ENCODE measurements around the gene GRIN3B.
"Not testable (repeated sequence)": the region's sequence is repeated elsewhere in the genome, so short reads cannot be mapped to it uniquely, and the experiment has no call there.

GRIN3B gene

GRCh38 chr19:1019616-1019961 is 19.4 kb downstream of the GRIN3B start:
- no peak for DNase-seq

DNA sequence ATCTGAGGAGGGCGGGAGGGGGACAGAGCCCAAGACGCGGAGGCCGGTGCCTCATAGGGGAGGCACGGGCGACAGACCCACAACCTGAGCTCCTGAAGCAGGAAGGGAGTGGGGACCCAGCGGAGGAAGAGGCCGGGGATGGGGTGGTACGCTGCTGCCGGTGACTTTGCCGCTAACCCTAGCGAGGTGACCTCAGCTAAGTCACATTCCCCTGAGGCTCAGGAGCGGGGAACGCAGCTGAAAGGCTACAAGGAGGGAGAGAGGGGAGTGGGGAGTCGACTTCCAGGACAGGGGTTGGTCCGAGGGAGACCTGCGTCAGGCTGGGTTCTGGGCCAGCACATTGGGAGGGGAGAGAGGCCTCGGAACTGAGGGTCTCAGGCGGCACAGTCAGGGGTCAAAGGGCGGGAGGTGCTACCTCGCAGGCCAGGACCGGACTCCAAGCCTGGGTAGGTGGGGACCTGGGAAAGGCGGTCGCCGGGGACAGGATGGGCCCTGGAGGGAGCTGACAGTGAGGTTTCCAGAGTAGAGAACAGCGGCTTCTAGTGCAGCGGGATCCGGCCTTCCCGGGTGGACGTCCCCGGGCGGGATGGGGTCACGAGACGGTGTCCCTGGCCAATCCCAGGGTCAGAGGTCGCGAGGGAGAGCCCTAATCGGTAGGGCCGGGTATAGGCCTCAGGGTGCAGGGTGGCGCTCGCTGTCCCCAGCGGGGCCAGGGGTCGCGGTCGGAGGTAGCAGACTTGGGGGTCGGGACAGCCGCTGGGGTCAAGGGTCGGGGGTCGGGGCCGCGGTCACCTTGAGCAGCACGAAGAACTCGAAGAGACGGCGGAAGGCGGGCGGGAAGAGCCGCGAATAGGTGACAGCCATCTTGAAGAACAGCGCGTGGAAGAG is 20.0 kb downstream of the GRIN3B start:
- DNase-seq (peak; percentile 40), ATAC-seq (no peak)

More at GRCh38 chr19:1019616-1019961, 19.4 kb downstream of the GRIN3B start:
- no peak for ATAC-seq

- ATAC-seq (peak; percentile 94), DNase-seq (peak; percentile 98)
Measured at GRCh38 chr19:1020868-1021425, 20.7 kb downstream of the GRIN3B start, which contains the start of gene TMEM259. Gene TMEM259, minus strand, starts transcription at chr19:1021123. Its CDS starts 127 bp downstream, at chr19:1020996.

- DNase-seq, ATAC-seq: not testable (repeated sequence)
Measured at GRCh38 chr19:1023883-1024188, 23.6 kb downstream of the GRIN3B start.

- DNase-seq, ATAC-seq: not testable (repeated sequence)
Measured at GRCh38 chr19:1025080-1025479, 24.9 kb downstream of the GRIN3B start.

DNA sequence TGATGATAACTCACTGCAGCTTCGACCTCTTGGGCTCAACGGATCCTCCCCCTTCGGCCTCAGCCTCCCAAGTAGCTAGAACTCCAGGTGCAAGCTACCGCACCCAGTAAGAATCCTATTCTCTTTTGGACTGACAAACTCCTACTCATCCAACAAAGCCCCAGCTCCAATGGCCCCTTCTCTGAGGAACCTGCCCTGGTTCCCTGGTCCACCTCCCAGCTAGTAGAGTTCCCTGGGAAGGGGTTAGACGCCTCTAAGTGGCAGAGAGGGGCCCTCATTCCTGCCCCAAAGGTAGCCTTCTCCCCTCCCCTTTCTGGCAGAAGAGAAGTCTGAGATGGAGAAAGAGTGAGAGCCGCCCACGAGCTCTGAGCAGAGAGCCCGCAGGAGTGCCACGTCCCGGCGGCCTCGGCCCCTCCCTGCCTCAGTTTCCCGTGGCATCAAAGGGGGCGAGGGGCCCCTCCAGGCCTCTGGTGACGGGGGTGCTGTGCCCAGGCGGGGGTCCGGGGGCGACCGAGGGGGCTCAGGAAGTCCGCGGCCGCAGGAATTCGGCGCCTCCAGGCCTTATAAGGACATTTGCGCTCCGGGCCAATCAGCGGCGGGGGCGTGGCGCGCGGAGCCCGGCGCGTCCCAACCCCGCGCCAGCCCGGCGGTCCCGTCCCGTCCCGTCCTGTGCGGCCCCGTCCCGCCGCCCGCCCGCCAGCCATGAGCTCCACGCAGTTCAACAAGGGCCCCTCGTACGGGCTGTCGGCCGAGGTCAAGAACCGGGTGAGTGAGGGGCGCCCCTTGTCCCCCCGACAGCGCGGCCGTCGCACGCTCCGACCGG is 26.0 kb downstream of the GRIN3B start, which contains the start of gene CNN2:
Gene CNN2, plus strand, starts transcription at position 649 of the 823 bp plus-strand sequence. Its CDS starts 54 bp downstream, at position 703.
- ATAC-seq (peak; percentile 66), DNase-seq (peak; percentile 81)

DNA sequence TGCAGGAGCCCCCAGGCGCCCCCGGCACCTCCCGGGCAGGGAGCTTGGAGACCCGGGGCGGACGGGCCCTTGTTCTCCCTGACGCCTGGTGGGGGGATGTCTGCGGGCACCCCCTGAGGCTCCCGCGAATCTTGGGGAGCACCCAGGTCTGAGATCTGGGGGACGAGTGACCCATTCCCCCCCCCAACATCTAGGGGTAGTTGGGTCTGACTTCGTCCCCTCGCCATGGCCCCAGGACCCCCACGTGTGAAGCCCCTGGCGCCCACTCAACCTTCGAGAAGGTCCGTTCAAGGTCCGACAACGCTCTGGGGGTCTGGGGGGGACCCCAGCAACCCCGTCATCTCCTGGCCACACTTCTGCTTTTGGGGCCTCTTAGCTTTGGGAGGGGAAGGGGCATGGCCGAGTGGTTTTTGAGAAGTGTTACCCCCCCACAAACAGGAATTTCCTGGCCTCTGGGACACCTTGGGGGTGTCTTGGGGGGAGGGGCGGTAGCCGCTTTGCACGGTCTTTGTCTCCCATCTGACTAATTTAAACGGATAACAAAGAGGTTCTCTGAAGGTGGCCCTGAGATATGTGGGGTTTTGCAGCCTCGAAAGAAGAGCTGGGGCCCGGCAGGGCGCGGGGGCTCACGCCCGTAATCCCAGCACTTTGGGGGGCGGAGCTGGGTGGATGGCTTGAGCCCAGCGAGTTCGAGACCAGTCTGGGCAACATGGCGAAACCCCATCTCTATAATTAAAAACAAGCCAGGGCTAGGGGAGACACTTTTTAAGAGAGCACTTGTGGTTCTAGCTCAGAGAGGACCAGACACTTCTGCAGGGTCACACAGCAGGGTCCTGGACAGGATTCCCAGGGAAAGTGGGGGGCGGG is 26.8 kb downstream of the GRIN3B start:
- DNase-seq, result peak; percentile 56
- ATAC-seq, result peak; percentile 20

GRCh38 chr19:1027650-1028061 is 27.4 kb downstream of the GRIN3B start:
- DNase-seq (no peak), ATAC-seq (no peak)

DNA sequence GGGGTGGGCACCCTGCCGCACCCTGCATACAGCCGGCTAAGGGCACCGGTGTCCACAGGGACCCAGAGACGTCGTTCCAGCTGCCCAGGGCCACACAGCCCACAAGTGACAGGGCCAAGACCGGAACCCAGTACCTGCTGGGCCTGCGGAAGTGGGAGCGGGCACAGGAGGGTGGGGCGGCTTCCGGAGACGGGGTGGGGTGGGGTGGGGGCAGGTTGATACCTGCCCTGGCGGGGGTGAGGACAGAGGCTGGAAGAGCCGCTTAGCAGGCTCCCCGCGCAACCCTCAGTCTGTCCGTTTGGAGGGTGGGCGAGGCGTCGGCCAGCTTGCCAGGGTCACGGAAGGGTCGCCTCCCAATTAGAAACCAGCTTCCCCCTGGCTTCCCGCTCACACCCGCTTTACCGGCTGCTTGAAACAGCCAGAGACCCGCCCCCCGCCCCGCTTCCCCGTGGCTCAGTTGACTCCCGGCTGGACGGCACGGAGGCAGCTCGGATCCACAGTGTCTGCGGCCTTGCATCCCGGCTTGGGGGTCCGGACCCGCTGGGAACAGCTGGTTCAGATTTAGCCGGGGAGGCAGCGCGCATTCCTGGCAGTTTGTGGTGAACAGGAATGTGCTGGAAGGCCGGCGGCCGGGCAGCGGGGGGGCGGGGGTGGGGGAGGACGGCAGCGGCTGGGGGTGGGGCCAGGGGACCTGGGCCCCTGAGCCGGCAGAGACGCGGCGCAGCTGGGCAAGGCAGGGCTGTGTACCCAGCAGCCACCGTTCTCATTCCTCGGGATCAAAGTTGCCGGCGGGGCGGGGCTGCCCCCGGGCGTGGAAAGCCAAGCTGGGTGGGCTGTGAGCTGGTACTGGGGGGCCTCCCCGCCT is 28.1 kb downstream of the GRIN3B start:
- ATAC-seq (peak; percentile 40), DNase-seq (peak; percentile 62)

GRCh38 chr19:1032264-1032867 is 32.1 kb downstream of the GRIN3B start:
- DNase-seq (no peak), ATAC-seq (no peak)

- DNase-seq (no peak), ATAC-seq (no peak)
Measured at GRCh38 chr19:1035998-1036621, 35.9 kb downstream of the GRIN3B start.

- no peak for ATAC-seq
Measured at GRCh38 chr19:1037621-1038064, 37.4 kb downstream of the GRIN3B start.

DNA sequence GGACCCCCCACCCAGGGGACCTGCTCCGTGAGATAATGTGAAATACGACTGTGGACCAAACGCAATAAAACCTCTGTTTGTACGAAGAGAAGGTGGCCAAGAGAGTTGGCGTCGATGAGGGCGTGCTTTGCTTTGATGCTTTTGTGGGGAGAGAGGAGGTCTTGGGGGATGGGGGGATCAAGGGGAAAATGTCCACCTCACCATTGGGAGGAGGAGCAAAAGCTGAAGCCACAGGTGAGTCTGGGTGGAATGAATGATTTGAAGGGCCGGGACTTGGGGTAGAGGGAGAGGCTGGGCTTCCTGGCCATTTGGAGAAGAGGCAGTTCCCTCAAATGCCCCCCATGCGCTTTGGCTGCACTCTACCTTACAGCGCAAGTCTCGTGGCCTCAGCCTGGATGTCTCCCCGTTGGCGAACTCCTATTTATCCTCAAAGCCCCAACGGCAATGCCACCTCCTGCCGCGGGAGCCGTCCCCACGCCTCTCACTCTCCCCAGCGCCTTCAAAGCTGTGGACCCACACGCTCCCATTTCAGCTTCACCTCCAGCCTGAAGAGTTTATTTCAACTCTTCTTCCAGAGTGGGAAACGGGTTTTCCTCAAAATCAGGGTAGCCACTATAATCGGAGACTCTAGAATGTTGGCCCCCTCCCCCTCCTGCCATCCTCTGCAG is 38.9 kb downstream of the GRIN3B start:
- DNase-seq, result no peak
- ATAC-seq, result no peak

More at GRCh38 chr19:1037621-1038064, 37.4 kb downstream of the GRIN3B start:
- no peak for DNase-seq

GRCh38 chr19:1039646-1040475 is 39.6 kb downstream of the GRIN3B start, which contains the start of gene ABCA7:
Gene ABCA7, plus strand, starts transcription at chr19:1040107. Its CDS starts 1,255 bp downstream, at chr19:1041362.
- peak; percentile 100 for DNase-seq
- ATAC-seq, result peak; percentile 97

- DNase-seq, result peak; percentile 91
- ATAC-seq, result peak; percentile 68
Measured at GRCh38 chr19:1040476-1041271, 40.5 kb downstream of the GRIN3B start.

DNA sequence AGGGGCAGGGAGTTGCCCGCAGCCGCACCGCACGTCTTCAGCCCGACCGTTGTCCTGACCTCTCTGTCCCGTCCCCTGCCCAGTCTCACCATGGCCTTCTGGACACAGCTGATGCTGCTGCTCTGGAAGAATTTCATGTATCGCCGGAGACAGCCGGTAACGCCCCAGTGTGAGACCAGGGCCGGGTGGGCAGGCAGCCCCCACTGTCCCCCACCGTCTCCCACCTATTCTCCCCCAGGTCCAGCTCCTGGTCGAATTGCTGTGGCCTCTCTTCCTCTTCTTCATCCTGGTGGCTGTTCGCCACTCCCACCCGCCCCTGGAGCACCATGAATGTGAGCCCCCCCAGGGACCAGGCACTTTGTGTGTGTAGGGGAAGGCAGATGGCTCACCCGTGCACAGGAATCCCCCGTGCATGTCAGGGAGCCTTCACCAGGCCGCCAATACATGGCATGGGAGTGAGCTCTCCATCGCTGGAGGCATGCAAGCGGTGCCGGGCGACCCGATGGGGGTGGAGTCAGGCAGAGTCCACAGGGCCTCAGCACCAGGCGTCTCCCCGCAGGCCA is 41.1 kb downstream of the GRIN3B start:
- DNase-seq (no peak), ATAC-seq (no peak)

Measured in stimulated activated naive CD8-positive, alpha-beta T cell treated with anti-CD3 and anti-CD28 coated beads, Interleukin-15, Interleukin-2, amounts not matched to agents 100 U/mL and 50 U/mL, for 24 hours (primary cell).